Choroid plexus epithelial cell (primary cell): ENCODE measurements around the gene ITGA1.

Source experiments
- DNase-seq: peaks from one replicate; pipeline ENCODE4 v3.0.0-alpha.2; 2010; ENCODE audit warnings: low read depth
- H3K4me3 ChIP-seq: 2 replicates; pipeline ENCODE4 v1.5.1; 2011; ENCODE audit warnings: low read depth, mild to moderate bottlenecking, control low read depth, low read length, moderate library complexity
- CTCF ChIP-seq: conservative IDR thresholded peaks from 2 replicates; pipeline ENCODE4 v1.5.1; 2011; ENCODE audit warnings: low read depth, mild to moderate bottlenecking, control low read depth, inconsistent platforms, low read length, moderate library complexity

ITGA1 gene

GRCh38 chr5:52771343-52772039, 16.2 kb upstream of the ITGA1 start:
- no peak for TF ChIP-seq CTCF
- DNase-seq = no peak
- no peak overlapping the region for H3K4me3 ChIP-seq

GRCh38 chr5:52772668-52773067, 15.0 kb upstream of the ITGA1 start:
- H3K4me3 ChIP-seq = no peak overlapping the region
- TF ChIP-seq CTCF = no peak
- no peak for DNase-seq

- no peak for DNase-seq
- TF ChIP-seq CTCF = no peak
- H3K4me3 ChIP-seq = no peak overlapping the region
Observed at GRCh38 chr5:52773342-52773741, 14.4 kb upstream of the ITGA1 start.

- no peak for TF ChIP-seq CTCF
- DNase-seq = no peak
Observed at GRCh38 chr5:52774005-52774410, 13.7 kb upstream of the ITGA1 start.

GRCh38 chr5:52776116-52776515, 11.6 kb upstream of the ITGA1 start:
- TF ChIP-seq CTCF = no peak
- no peak for DNase-seq
- H3K4me3 ChIP-seq = no peak overlapping the region

More at GRCh38 chr5:52774005-52774410, 13.7 kb upstream of the ITGA1 start:
- H3K4me3 ChIP-seq = no peak overlapping the region

GRCh38 chr5:52777186-52777585, 10.5 kb upstream of the ITGA1 start:
- no peak for DNase-seq
- no peak overlapping the region for H3K4me3 ChIP-seq
- TF ChIP-seq CTCF = no peak

- no peak overlapping the region for H3K4me3 ChIP-seq
- DNase-seq = no peak
- no peak for TF ChIP-seq CTCF
Observed at GRCh38 chr5:52778781-52779180, 8.9 kb upstream of the ITGA1 start.
